Measurements from ENCODE around the gene JAKMIP1.
"Not testable (repeated sequence)": the region's sequence is repeated elsewhere in the genome, so short reads cannot be mapped to it uniquely, and the experiment has no call there.

The JAKMIP1 gene

GRCh38 chr4:6028168-6028567 is 172.2 kb downstream of the JAKMIP1 start:
- FAIRE-seq = no peak

DNA sequence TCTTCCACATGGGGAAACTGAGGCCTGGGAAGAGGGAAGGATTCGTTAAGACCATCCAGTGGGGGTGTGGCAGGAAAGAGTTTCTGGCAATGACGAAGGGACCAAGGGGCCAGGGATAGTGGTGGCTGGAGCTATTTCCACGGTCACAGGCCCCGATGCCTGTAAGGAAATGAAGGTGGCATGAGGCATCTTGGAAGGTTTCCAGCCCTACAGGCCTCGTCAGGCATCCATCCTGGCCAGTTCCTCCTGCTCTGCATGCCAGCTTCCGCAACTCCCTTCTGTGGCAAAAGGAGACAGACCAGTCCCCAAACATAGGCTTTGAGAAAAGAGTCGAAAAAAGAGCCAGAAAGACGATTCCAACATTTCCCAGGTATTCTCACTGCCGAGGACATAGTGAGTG is 173.0 kb downstream of the JAKMIP1 start:
- no peak for FAIRE-seq

- no peak for FAIRE-seq
These were observed 175.9 kb downstream of the JAKMIP1 start for GRCh38 chr4:6024313-6024960.

DNA sequence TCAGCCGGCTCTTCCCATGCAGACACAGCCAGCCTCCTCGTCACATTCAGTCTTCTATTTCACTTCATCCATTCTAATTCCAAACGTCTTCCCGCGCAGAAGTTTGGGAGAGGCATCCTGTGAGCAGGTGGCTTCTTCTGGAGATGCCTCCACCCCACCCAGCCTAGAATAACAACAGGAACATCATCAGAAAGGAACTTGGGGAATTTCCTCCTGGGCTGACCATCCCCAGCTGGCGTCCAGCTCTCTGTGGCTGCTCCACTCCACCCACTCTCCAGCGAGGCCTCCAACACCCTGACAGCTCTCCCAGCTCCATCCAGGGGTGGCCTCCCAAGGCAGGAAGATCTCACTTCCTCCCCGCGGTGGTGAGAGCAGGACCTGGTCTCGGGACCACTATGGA is 176.6 kb downstream of the JAKMIP1 start:
- no peak for FAIRE-seq

- no peak for FAIRE-seq
These were observed 177.6 kb downstream of the JAKMIP1 start for GRCh38 chr4:6022607-6023288.

DNA sequence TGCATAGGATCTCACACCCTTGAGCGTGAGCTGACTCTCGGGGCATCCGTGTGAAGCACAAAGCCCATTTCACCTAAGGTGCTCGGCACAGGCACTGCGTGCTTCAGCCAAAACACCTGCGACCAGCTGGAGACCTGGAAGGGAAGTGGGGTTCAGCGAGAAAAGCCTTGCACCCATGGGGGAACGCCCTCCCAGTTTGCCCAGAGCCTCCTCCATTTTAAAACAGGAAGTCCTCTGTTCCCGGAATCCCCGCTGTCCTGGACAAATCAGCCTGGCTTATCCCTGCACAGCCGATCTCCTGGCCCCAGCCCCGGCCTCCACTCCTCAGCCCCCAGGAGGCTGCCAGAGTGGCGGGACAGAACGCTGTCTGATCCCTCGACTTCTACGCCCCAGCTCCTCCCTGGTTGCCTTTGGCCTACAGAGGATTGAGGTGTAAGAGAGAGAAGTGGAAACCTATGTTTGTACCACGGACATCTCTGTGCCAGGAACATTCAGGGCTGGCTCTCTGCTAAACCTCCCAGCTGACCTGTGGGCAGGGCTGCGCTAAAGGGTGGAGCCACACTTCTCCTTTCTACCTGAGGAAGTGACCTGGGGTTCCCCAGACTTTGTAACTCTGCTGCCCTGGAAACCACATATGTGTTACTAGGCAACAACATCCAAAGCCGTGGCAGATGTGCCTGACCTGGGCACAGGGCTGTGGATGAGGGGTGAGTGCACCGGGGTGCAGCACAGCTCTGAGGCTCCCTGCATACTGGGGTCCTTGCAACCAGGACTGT is 178.3 kb downstream of the JAKMIP1 start:
- no peak for FAIRE-seq

DNA sequence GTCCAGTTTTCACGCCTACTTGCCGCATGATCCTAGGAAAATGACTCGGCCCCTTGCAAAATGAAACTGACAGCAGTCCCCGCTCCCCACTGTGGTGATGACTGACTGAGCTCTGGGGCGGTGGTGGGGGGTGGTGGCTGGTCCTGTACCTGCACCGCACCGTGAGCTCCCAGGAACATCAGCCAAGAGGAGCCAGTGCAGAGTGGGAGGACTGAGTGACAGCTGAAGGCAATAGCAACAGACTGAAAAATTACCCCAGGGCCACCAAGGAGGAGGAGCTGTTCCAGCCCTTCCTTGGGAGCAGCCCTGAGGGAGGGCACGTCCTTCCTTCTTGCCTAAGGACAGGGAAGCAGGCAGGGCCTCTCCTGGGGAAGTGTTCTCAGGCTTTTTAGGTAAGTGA is 179.7 kb downstream of the JAKMIP1 start:
- FAIRE-seq = no peak

DNA sequence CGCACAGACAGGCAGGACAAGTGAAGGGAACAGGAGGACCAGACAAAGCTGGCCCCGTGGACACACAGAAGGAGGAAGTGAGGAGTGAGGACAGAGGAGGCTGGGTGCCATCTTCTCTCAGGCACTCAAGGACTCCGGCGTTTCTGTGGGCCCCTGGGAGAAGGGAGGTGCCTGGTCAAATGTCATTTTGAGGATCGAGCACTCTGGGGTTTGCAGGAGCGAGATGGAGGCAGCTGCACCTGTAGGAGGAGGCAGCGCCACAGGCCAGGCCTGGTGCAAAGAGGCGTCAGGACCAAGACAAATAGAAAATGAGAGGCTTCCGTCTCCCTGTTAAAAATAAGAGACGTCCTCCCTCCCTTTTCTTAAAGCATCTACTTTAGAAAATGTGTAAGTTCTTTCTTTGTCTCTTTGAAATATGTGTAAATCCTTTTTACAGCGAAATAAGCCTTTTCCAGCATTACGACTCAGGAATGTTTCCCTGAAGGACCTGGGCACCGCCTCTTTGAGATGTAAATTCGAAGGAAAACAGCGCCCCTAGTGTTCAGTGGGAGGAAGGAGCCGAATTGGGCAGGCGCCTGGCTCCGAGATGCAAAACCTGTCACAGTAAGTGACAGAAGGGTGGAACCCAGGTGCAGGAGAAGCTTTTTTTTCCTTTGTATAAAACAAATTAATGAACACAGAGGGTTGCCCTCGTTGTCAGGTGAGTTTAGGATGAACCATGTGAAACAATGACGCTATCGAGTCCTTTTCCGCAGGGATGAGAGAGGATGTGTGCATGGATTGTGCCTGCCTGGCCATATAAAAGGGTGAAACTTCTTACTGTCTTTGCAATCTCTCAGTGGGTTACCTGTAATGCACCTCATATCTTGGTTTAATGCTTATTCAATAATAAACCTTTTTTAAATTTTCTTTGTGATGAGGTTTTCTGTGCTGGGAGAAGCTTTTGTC is 180.8 kb downstream of the JAKMIP1 start:
- no peak for FAIRE-seq

DNA sequence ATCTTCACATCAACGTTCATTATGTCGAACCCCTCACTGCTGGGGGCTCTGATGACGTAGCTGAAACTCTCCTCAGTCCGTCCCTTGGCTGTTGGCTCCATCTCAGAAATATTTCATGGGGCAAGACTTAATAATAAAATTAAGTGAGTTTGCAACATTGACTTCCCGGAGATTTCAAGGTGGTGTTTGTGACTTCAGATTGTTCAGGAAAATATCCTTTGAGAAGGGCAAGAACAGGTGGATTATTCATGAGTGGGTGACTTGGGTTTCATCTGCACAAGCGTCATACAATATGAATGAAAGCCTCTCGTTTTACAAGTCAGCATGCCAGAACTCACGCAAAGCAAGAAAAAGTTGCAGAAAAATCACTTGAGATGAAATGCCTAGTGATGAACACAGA is 182.0 kb downstream of the JAKMIP1 start, which contains the start of gene C4orf50:
C4orf50 (minus strand) TSS at position 101 of the 400 bp plus-strand sequence.
- FAIRE-seq = no peak

DNA sequence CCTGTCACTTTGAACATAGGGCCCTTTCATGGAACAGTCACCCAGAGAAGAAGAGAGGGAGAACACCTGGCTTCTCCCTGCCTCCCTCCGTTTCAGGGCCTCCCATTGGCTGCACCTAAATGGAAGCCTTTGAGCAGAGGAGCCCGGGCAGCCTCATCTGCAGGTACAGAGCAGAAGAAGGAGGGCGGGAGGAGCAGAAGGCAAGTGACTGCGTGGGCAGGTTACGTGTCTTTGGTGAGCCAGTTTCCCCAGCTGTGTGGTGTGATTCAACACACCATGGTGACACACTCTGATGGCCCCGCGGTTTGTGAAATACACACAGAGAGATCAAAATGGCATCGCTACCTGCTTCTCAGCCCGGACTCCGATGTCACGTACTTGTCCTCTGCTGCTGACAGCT is 182.5 kb downstream of the JAKMIP1 start:
- FAIRE-seq = no peak

DNA sequence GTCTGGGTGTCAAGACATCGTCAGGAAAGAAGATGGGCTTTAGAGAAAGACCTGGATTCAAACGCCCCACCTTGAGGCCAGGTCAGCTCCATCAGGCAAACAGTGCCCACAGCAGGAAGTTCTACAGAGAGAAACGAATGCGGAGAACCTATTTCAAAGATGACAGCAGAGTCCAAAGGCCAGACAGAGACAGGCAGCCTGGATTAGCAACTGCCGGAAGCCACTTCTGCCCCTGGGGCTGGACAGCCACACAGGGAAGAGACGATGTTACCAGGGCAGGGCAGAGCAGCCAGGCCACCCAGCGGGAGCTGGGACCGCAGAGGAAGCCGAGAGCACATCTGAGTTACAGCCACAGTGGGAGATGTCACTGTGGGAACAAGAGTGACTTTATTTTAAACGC is 183.3 kb downstream of the JAKMIP1 start:
- FAIRE-seq = no peak

DNA sequence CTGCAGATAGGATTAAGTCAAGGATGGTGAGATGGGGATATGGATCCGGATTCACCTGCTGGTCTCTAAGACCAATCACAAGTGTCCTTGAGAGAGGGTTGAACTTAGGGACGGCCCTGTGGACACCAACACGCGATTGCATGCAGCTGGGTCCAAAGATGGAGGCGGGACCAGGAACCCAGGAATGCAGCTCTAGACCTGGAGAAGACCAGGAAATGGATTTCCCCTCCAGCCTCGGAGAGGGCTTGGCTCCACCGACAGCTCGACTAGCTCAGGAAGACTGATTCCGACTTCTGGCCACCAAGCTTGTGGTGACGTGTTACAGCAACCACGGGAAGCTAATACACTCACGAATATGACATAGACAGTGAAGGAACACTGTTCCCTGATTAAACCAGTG is 186.8 kb downstream of the JAKMIP1 start:
- no peak for FAIRE-seq

DNA sequence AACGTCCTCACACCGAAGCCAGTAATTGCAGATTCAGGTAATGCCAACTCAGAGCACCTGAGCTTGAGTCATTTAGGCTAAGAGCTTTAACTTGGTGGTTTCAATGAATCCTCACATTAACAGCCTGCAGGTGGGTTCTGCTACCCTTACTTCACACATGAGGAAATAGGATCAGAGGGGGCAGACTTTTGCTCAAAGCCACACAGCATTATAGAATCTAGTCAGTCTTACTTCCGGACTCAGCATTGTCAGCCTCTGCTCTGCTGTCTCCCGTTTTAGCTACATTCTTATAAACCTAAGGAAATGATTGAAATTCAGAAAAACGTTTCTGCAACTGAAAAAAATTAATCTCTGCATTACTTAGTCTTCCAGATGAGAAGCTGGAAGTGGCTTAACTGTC is 188.1 kb downstream of the JAKMIP1 start:
- FAIRE-seq = no peak

GRCh38 chr4:6011686-6012085 is 188.7 kb downstream of the JAKMIP1 start:
- no peak for FAIRE-seq

- no peak for FAIRE-seq
These were observed 189.1 kb downstream of the JAKMIP1 start for GRCh38 chr4:6011271-6011671.

GRCh38 chr4:6010789-6011188 is 189.6 kb downstream of the JAKMIP1 start:
- no peak for FAIRE-seq

GRCh38 chr4:6009452-6009851 is 190.9 kb downstream of the JAKMIP1 start:
- FAIRE-seq = no peak

DNA sequence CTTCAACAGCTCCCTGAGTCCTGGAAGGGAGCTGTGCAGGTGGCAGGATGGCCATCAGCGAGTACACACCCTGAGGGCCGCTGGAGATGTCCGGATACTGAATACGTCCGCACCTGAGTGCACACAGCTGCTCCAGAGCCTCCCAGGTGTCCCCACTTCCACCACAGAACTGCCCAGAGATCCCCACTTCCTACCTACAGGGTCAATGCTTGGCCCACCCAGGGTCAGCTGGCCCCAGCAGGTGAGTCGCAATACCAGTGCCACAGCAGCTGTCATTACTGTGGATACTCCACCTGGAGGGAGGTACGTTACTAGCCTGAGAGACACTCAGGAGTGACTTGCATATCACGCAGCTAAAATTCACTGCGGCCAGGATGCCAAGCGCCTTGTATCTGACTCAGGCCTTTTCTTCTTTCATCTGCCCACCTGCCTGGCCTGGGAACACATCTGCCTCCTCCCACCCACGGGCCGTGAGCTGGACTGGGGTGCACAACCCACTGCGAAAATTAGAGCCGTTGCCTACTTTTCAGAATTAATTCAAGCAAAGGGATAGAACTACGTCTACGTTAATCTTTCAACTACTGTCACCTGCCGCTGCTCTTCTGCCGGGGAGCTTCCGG is 191.5 kb downstream of the JAKMIP1 start:
- no peak for FAIRE-seq

DNA sequence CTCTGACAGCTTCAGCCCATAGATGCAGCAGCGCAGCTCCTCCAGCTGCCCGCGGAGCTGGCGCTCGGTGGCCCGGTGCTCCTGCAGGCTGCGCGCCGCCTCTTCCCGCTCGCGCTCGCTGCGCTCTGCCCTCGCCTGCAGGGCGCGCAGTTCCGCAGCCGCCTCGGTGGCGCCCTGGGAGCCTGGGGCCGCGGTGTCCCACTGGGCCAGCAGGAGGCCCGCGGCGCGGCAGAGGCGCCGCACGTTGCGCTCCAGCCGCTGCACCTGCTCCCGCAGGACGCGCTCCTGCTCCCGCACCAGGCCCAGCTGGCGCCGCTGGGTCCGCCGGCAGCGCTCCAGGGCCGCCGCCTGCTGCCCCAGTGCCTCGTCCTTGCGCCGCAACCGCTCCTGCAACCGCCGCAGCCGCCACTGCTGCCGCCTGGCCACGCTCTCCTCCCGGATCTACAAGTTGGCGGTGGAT is 192.2 kb downstream of the JAKMIP1 start:
- FAIRE-seq = no peak

GRCh38 chr4:6005175-6005574 is 195.2 kb downstream of the JAKMIP1 start:
- FAIRE-seq = no peak

GRCh38 chr4:6003485-6003884 is 196.9 kb downstream of the JAKMIP1 start:
- not testable (repeated sequence) for FAIRE-seq

GRCh38 chr4:6002926-6003325 is 197.4 kb downstream of the JAKMIP1 start:
- FAIRE-seq = no peak

All from islet of Langerhans (tissue), 1 donor.